GM21717 (cell line): ENCODE results near the gene TRIML2.
"Not testable (repeated sequence)": the region's sequence is repeated elsewhere in the genome, so short reads cannot be mapped to it uniquely, and the experiment has no call there.

Experiments
- ATAC-seq: cut with Tn5 transposase; IDR thresholded peaks from one replicate; pipeline ENCODE4 v1.9.1; 2021; ENCODE audit warnings: mild to moderate bottlenecking, moderate library complexity; ENCODE audit not compliant: unreplicated experiment

TRIML2 gene

GRCh38 chr4:188107931-188108843 is 1.2 kb downstream of the TRIML2 start:
- no peak for ATAC-seq

- ATAC-seq = no peak
These were observed 2.9 kb downstream of the TRIML2 start for GRCh38 chr4:188106454-188106853.

DNA sequence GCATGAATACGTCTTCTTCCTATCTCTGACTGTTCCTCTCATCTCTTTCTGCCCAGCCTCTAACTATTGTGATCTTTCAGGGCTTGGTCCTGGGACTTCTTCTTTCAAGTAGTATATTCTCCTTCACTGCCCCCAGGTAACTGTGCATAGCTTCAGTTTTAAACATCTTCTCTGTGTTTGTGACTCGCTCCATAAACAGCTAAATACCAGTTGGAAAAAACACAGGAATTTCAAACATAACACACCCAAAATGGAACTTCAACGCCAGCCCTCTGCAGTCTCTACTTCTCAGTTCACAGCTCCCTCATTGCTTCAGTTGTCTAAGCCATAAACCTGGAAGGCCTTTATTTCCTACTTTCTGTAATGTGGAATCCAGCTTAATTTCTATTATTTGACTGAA is 16.6 kb downstream of the TRIML2 start:
- ATAC-seq = no peak

GRCh38 chr4:188086858-188087257 is 22.5 kb downstream of the TRIML2 start:
- no peak for ATAC-seq

GRCh38 chr4:188082796-188083195 is 26.6 kb downstream of the TRIML2 start:
- no peak for ATAC-seq

GRCh38 chr4:188078116-188078515 is 31.3 kb downstream of the TRIML2 start:
- no peak for ATAC-seq

- no peak for ATAC-seq
These were observed 33.2 kb downstream of the TRIML2 start for GRCh38 chr4:188076169-188076568.

DNA sequence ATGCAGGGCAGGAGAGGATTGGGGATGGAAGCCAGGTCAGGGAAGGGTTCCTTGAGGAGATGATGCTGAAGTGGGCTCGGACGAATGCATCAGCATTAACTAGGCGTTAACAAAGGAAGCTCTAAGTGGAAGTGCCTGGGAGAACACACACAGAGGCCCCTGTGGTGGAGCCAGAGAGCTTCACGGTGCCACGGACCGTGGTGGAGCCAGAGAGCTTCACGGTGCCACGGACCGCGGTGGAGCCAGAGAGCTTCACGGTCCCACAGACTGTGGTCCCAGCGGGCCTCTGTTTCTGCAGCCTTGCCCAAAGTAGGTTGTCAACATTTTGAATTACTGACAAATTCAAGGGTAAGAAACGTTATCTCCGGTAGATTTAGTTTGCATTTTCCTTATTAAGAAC is 48.3 kb downstream of the TRIML2 start:
- ATAC-seq = no peak

- ATAC-seq = no peak
These were observed 56.1 kb downstream of the TRIML2 start for GRCh38 chr4:188053302-188053701.

- ATAC-seq = no peak
These were observed 62.7 kb downstream of the TRIML2 start for GRCh38 chr4:188046657-188047056.

DNA sequence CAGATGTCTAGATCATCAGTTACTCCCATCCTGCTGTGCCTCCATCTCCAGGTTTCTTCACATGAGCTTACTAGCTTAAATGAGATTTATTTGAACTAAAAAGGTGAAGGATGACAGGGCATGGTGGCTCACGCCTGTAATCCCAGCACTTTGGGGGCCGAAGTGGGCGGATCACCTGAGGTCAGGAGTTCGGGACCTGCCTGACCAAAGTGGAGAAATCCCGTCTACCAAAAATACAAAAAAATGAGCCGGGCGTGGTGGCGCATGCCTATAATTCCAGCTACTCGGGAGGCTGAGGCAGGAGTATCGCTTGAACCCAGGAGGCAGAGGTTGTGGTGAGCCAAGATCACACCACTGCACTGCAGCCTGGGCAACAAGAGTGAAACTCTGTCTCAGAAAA is 63.9 kb downstream of the TRIML2 start:
- ATAC-seq = not testable (repeated sequence)

- no peak for ATAC-seq
These were observed 66.2 kb downstream of the TRIML2 start for GRCh38 chr4:188043154-188043553.

- ATAC-seq = no peak
These were observed 67.2 kb downstream of the TRIML2 start for GRCh38 chr4:188042191-188042590.

- ATAC-seq = no peak
These were observed 67.7 kb downstream of the TRIML2 start for GRCh38 chr4:188041721-188042120.
